ENCODE results near the gene AMIGO3.

AMIGO3 gene

GRCh38 chr3:49747792-49748480 is 28.5 kb upstream of the AMIGO3 start:
- H3K27ac ChIP-seq (ENCODE audit: low read depth, low read length): no peak overlapping the region
- no peak overlapping the region for H3K4me3 ChIP-seq (ENCODE audit: low read depth in 1 of 5, low read length in 5 of 5)
- H3K9me3 ChIP-seq (ENCODE audit: control insufficient read depth in 5 of 5, low read length in 5 of 5): no peaks in the 10 kb centered on the region

GRCh38 chr3:49745986-49746385 is 26.5 kb upstream of the AMIGO3 start:
- H3K4me3 ChIP-seq (ENCODE audit: low read depth in 1 of 5, low read length in 5 of 5): no peak overlapping the region
- no peaks in the 10 kb centered on the region for H3K9me3 ChIP-seq (ENCODE audit: control insufficient read depth in 5 of 5, low read length in 5 of 5)
- H3K27me3 ChIP-seq (ENCODE audit: control insufficient read depth in 5 of 5, insufficient read depth in 4 of 5, low read length in 5 of 5): no peaks in the 10 kb centered on the region
- no peak overlapping the region for H3K9ac ChIP-seq (ENCODE audit: low read length in 5 of 5)
- H3K4me1 ChIP-seq (ENCODE audit: control insufficient read depth in 5 of 5, insufficient read depth in 5 of 5, low read length in 5 of 5): no peaks in the 10 kb centered on the region
- peaks cover 6 to 37% (median 20%) of the 10 kb centered on the region in 5 donors for H3K36me3 ChIP-seq (ENCODE audit: control insufficient read depth in 5 of 5, insufficient read depth in 5 of 5, low read length in 5 of 5)
- H3K27ac ChIP-seq (ENCODE audit: low read depth, low read length): no peak overlapping the region

More at GRCh38 chr3:49747792-49748480, 28.5 kb upstream of the AMIGO3 start:
- Histone ChIP-seq H3K36me3 (ENCODE audit: control insufficient read depth in 5 of 5, insufficient read depth in 5 of 5, low read length in 5 of 5) (peaks cover 6 to 33% (median 20%) of the 10 kb centered on the region in 5 donors), H3K9ac (ENCODE audit: low read length in 5 of 5) (no peak overlapping the region), H3K27me3 (ENCODE audit: control insufficient read depth in 5 of 5, insufficient read depth in 4 of 5, low read length in 5 of 5) (no peaks in the 10 kb centered on the region), H3K4me1 (ENCODE audit: control insufficient read depth in 5 of 5, insufficient read depth in 5 of 5, low read length in 5 of 5) (no peaks in the 10 kb centered on the region)

GRCh38 chr3:49740427-49740826 is 20.9 kb upstream of the AMIGO3 start:
- Histone ChIP-seq H3K4me1 (ENCODE audit: control insufficient read depth in 5 of 5, insufficient read depth in 5 of 5, low read length in 5 of 5) (no peaks in the 10 kb centered on the region), H3K27ac (ENCODE audit: low read depth, low read length) (no peak overlapping the region), H3K9me3 (ENCODE audit: control insufficient read depth in 5 of 5, low read length in 5 of 5) (no peaks in the 10 kb centered on the region), H3K9ac (ENCODE audit: low read length in 5 of 5) (no peak overlapping the region), H3K36me3 (ENCODE audit: control insufficient read depth in 5 of 5, insufficient read depth in 5 of 5, low read length in 5 of 5) (peaks cover 9 to 51% (median 27%) of the 10 kb centered on the region in 5 donors), H3K4me3 (ENCODE audit: low read depth in 1 of 5, low read length in 5 of 5) (no peak overlapping the region), H3K27me3 (ENCODE audit: control insufficient read depth in 5 of 5, insufficient read depth in 4 of 5, low read length in 5 of 5) (no peaks in the 10 kb centered on the region)

GRCh38 chr3:49738067-49738713 is 18.7 kb upstream of the AMIGO3 start:
- Histone ChIP-seq H3K4me1 (ENCODE audit: control insufficient read depth in 5 of 5, insufficient read depth in 5 of 5, low read length in 5 of 5) (no peaks in the 10 kb centered on the region), H3K4me3 (ENCODE audit: low read depth in 1 of 5, low read length in 5 of 5) (no peak overlapping the region), H3K36me3 (ENCODE audit: control insufficient read depth in 5 of 5, insufficient read depth in 5 of 5, low read length in 5 of 5) (peaks cover 14 to 55% (median 37%) of the 10 kb centered on the region in 5 donors), H3K9me3 (ENCODE audit: control insufficient read depth in 5 of 5, low read length in 5 of 5) (no peaks in the 10 kb centered on the region), H3K27me3 (ENCODE audit: control insufficient read depth in 5 of 5, insufficient read depth in 4 of 5, low read length in 5 of 5) (no peaks in the 10 kb centered on the region), H3K9ac (ENCODE audit: low read length in 5 of 5) (no peak overlapping the region), H3K27ac (ENCODE audit: low read depth, low read length) (no peak overlapping the region)

- H3K9ac ChIP-seq (ENCODE audit: low read length in 5 of 5): no peak overlapping the region
- no peaks in the 10 kb centered on the region for H3K27me3 ChIP-seq (ENCODE audit: control insufficient read depth in 5 of 5, insufficient read depth in 4 of 5, low read length in 5 of 5)
- H3K9me3 ChIP-seq (ENCODE audit: control insufficient read depth in 5 of 5, low read length in 5 of 5): no peaks in the 10 kb centered on the region
- H3K36me3 ChIP-seq (ENCODE audit: control insufficient read depth in 5 of 5, insufficient read depth in 5 of 5, low read length in 5 of 5): peaks cover 14 to 75% (median 61%) of the 10 kb centered on the region in 5 donors
- no peaks in the 10 kb centered on the region for H3K4me1 ChIP-seq (ENCODE audit: control insufficient read depth in 5 of 5, insufficient read depth in 5 of 5, low read length in 5 of 5)
- H3K4me3 ChIP-seq (ENCODE audit: low read depth in 1 of 5, low read length in 5 of 5): no peak overlapping the region
- H3K27ac ChIP-seq (ENCODE audit: low read depth, low read length): no peak overlapping the region
These were observed 15.3 kb upstream of the AMIGO3 start for GRCh38 chr3:49734752-49735151.

GRCh38 chr3:49733551-49733950 is 14.1 kb upstream of the AMIGO3 start:
- no peaks in the 10 kb centered on the region for H3K4me1 ChIP-seq (ENCODE audit: control insufficient read depth in 5 of 5, insufficient read depth in 5 of 5, low read length in 5 of 5)
- H3K27me3 ChIP-seq (ENCODE audit: control insufficient read depth in 5 of 5, insufficient read depth in 4 of 5, low read length in 5 of 5): no peaks in the 10 kb centered on the region
- no peaks in the 10 kb centered on the region for H3K9me3 ChIP-seq (ENCODE audit: control insufficient read depth in 5 of 5, low read length in 5 of 5)
- no peak overlapping the region for H3K27ac ChIP-seq (ENCODE audit: low read depth, low read length)
- peaks cover 14 to 71% (median 61%) of the 10 kb centered on the region in 5 donors for H3K36me3 ChIP-seq (ENCODE audit: control insufficient read depth in 5 of 5, insufficient read depth in 5 of 5, low read length in 5 of 5)
- H3K4me3 ChIP-seq (ENCODE audit: low read depth in 1 of 5, low read length in 5 of 5): no peak overlapping the region
- no peak overlapping the region for H3K9ac ChIP-seq (ENCODE audit: low read length in 5 of 5)

GRCh38 chr3:49732597-49732996 is 13.1 kb upstream of the AMIGO3 start:
- H3K4me3 ChIP-seq (ENCODE audit: low read depth in 1 of 5, low read length in 5 of 5): no peak overlapping the region
- H3K9me3 ChIP-seq (ENCODE audit: control insufficient read depth in 5 of 5, low read length in 5 of 5): no peaks in the 10 kb centered on the region
- H3K9ac ChIP-seq (ENCODE audit: low read length in 5 of 5): no peak overlapping the region
- H3K27me3 ChIP-seq (ENCODE audit: control insufficient read depth in 5 of 5, insufficient read depth in 4 of 5, low read length in 5 of 5): no peaks in the 10 kb centered on the region
- no peak overlapping the region for H3K27ac ChIP-seq (ENCODE audit: low read depth, low read length)
- H3K4me1 ChIP-seq (ENCODE audit: control insufficient read depth in 5 of 5, insufficient read depth in 5 of 5, low read length in 5 of 5): no peaks in the 10 kb centered on the region
- H3K36me3 ChIP-seq (ENCODE audit: control insufficient read depth in 5 of 5, insufficient read depth in 5 of 5, low read length in 5 of 5): peaks cover 14 to 68% (median 57%) of the 10 kb centered on the region in 5 donors

- Histone ChIP-seq H3K36me3 (ENCODE audit: control insufficient read depth in 5 of 5, insufficient read depth in 5 of 5, low read length in 5 of 5) (peaks cover 4 to 73% (median 62%) of the 10 kb centered on the region in 5 donors), H3K27ac (ENCODE audit: low read depth, low read length) (no peak overlapping the region), H3K4me3 (ENCODE audit: low read depth in 1 of 5, low read length in 5 of 5) (no peak overlapping the region), H3K27me3 (ENCODE audit: control insufficient read depth in 5 of 5, insufficient read depth in 4 of 5, low read length in 5 of 5) (no peaks in the 10 kb centered on the region), H3K4me1 (ENCODE audit: control insufficient read depth in 5 of 5, insufficient read depth in 5 of 5, low read length in 5 of 5) (no peaks in the 10 kb centered on the region), H3K9ac (ENCODE audit: low read length in 5 of 5) (no peak overlapping the region), H3K9me3 (ENCODE audit: control insufficient read depth in 5 of 5, low read length in 5 of 5) (no peaks in the 10 kb centered on the region)
These were observed 10.6 kb upstream of the AMIGO3 start for GRCh38 chr3:49729966-49730609.

GRCh38 chr3:49727924-49728361 is 8.5 kb upstream of the AMIGO3 start:
- Histone ChIP-seq H3K4me1 (ENCODE audit: control insufficient read depth in 5 of 5, insufficient read depth in 5 of 5, low read length in 5 of 5) (peaks cover 3 to 17% (median 16%) of the 10 kb centered on the region in 5 donors), H3K27ac (ENCODE audit: low read depth, low read length) (no peak overlapping the region), H3K9ac (ENCODE audit: low read length in 5 of 5) (no peak overlapping the region), H3K27me3 (ENCODE audit: control insufficient read depth in 5 of 5, insufficient read depth in 4 of 5, low read length in 5 of 5) (no peaks in the 10 kb centered on the region), H3K36me3 (ENCODE audit: control insufficient read depth in 5 of 5, insufficient read depth in 5 of 5, low read length in 5 of 5) (peaks cover 0 to 59% (median 51%) of the 10 kb centered on the region in 5 donors), H3K4me3 (ENCODE audit: low read depth in 1 of 5, low read length in 5 of 5) (no peak overlapping the region), H3K9me3 (ENCODE audit: control insufficient read depth in 5 of 5, low read length in 5 of 5) (no peaks in the 10 kb centered on the region)
